Measurements from ENCODE around the gene CTSA.
A peak's percentile ranks its signal among the peaks of the same experiment; 100 is the strongest.
"Not testable (repeated sequence)": the region's sequence is repeated elsewhere in the genome, so short reads cannot be mapped to it uniquely, and the experiment has no call there.

CTSA gene

DNA sequence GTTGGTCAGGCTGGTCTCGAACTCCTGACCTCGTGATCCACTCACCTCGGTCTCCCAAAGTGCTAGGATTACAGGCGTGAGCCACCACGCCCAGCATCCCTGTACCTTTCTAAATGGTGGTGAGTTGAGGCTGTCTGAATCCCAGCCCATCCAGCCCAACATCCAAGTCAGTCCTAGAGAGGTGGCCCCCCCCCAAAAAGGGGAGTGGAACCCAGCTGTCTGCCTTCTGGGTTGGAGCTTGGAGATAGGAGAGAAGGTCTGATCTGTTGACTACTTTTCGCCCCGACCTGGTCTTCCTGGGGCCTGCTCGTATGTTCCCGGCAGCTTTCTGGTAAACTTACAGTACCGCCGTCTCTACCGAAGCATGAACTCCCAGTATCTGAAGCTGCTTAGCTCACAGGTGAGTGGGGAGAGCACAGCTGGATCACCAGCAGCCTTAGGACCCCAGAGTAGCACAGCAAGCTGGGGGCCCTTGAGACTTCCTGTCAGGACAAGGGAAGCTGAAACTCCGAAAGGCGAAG, 5.6 kb downstream of the CTSA start:
- DNase-seq (ENCODE audit: low read depth) = no peak

DNA sequence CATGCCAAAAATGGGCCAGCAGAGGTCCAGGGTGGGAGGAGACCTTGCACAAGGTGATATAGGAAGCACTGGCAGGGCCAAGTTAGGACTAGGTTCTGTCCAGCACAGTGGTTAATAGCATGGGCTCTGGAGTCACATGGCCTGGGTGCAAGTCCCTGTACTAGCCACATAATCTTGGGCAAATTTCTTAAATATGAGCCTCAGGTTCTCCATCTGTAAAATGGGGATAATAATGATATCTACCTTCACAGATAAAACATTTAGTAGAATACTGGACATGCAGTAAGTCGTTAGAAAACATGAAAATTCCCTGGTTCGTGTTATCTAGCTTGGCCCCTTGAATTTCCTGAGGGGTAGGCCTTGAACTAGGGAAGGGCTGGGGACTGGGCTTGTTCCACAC, 6.2 kb downstream of the CTSA start:
- no peak for DNase-seq (ENCODE audit: low read depth)

DNA sequence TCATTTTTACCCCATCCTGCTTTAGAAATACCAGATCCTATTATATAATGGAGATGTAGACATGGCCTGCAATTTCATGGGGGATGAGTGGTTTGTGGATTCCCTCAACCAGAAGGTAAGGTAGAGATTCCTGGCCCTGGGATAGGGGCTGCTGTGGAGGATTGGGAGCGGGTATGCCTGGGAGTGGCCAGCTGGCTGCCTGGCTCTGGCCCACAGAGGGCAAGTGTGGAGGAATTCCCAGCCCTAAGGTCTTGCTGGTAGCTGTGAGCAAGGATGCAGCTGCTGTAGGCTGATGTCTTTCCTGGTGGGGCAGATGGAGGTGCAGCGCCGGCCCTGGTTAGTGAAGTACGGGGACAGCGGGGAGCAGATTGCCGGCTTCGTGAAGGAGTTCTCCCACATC, 6.6 kb downstream of the CTSA start:
- DNase-seq (ENCODE audit: low read depth) = no peak

DNA sequence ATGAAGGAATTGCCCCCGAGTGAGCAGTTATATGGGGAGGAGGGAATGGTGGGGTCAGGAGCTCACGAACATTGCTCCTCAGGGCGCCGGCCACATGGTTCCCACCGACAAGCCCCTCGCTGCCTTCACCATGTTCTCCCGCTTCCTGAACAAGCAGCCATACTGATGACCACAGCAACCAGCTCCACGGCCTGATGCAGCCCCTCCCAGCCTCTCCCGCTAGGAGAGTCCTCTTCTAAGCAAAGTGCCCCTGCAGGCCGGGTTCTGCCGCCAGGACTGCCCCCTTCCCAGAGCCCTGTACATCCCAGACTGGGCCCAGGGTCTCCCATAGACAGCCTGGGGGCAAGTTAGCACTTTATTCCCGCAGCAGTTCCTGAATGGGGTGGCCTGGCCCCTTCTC, 7.2 kb downstream of the CTSA start:
- no peak for DNase-seq (ENCODE audit: low read depth)

DNA sequence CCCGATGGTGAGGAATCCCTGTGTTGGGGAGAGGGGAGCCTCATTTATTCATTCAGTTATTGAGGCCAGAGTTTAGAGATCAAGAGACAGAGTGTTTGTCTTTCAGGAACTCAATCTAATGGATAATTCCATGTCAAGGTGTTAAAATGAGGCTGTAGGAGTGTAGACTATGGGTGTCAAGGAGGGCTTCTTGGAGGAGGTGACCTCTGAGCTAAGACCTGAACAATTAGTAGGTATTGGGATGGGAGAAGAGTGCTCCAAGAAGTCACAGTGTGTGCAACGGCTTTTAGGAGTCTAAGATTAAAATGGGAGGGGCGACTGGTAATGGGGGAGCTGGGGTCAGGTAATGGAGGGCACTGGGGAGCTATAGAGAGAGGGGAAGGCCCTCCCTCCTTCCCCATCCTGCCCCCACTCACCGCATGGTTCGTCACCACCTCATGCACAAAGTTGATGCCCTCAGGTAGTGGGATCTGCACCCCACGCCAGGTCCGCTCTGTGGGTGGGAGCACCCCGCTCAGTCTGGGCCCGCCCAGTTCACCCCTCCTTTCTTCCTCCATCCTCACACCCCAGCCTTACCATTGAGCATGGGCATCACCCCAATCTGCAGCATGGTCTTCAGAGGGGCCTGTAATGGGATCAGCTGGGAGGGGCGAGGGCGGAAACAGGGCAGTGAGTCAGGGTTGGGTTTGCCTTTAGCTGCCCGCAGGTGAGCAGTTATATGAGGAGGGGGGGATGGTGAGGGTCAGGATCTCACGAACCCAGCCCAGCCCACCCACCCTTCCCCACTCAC, 8.1 kb downstream of the CTSA start:
- DNase-seq (ENCODE audit: low read depth) = no peak

DNA sequence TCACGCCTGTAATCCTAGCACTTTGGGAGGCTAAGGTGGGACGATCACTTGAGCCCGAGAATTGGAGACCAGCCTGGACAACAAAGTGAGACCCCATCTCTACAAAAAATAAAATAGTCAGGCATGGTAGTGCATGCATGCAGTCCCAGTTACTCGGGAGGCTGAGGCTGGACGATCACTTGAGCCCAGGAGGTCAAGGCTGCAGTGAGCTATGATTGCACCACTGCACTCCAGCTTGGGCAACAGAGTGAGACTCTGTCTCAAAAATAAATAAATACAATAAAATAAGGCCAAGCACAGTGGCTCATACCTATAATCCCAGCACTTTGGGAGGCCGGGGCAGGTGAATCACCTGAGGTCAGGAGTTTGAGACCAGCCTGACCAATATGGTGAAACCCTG, 10.2 kb downstream of the CTSA start:
- not testable (repeated sequence) for DNase-seq (ENCODE audit: low read depth)

DNA sequence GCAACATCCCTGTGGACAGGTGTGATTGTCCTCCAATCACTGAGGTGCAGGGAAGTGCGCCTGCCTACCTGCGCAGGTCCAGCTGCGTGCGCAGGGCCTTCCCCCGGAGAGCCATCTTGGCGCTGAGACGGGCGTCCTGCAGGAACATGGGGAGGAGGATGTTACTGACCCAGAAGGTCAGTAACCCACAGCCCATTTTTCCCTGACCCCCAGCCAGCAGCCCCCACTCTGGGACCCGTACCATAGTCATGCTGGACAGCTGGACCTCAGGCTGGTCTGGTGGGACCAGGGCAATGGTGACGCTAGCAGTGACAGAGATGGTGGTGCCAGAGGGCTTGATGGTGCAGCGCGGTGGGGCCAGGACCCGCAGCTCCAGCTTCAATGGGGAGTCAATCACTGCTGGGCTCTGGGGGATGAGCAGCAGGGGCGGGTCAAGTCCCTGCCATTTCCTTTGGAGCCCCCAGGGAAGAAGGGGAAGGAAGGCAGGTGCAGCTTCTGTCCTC, 11.1 kb downstream of the CTSA start:
- DNase-seq (ENCODE audit: low read depth) = no peak

DNA sequence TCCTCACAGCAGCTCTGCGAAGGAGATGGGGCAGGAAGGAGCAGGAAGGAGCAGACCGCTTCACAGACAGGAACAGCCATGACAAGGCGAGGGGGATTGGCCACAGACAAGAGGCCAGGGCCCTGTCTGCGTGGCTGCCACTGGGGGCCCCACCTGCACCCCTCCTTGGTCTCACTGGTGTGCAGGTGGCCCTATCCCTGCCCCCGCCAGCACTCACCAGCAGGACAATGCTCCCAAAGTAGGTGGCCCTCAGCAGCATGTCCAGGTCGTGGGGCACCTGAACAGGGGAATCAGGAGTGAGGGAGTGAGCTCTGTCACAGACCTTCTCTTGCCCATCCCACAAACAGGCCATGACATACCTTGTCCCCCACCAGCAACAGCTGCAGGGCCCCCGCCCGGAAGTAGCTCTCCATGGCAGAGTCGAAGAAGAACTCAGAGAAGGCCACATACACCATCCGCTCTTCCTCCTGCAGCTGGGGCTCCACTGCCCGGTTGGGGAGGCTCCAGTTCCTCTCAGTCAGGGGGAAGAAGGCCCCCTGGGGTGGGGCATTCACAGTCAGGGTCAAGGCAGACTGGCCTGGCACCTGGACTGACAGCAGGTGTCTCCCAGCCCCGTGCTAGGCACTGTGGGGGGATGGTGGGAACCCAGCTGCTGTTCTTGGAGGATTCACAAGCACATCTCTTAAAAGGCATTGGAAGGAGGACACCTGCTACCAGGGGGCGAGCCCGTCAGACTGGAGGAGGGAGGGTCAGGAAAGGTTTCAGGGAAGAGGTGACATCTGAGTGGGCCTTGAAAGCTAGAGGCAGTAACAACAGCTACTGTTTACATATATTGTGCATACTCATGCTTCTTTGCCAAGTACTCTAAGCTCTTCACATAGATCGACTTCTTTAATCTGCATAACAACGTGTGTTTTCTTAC, 13.7 kb downstream of the CTSA start:
- DNase-seq (ENCODE audit: low read depth) = no peak

DNA sequence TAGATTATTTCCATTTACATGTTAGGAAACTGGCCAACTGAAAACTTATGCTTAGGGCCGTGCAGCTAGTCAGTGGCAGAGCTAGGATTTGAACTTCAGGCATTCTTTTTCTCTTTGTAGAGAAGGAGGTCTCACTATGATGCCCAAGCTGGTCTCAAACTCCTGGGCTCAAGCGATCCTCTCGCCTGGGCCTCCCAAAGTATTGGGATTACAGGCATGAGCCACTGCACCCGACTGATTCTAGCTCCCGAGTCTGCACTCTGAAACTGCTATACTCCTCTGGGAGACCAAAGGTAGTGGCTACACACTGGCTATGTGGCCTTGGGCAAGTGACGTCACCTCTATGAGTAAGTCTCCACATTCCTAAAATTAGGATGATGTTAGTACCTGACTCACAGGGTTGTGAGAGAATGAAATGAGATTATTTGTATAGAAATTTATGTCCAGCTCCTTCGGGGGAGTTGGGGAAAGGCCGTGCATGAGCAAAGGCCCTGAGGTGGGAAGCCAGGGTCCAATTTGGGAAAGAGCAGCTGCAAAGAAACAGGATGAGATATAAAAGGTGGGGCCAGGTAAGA, 14.5 kb downstream of the CTSA start:
- DNase-seq (ENCODE audit: low read depth) = no peak

DNA sequence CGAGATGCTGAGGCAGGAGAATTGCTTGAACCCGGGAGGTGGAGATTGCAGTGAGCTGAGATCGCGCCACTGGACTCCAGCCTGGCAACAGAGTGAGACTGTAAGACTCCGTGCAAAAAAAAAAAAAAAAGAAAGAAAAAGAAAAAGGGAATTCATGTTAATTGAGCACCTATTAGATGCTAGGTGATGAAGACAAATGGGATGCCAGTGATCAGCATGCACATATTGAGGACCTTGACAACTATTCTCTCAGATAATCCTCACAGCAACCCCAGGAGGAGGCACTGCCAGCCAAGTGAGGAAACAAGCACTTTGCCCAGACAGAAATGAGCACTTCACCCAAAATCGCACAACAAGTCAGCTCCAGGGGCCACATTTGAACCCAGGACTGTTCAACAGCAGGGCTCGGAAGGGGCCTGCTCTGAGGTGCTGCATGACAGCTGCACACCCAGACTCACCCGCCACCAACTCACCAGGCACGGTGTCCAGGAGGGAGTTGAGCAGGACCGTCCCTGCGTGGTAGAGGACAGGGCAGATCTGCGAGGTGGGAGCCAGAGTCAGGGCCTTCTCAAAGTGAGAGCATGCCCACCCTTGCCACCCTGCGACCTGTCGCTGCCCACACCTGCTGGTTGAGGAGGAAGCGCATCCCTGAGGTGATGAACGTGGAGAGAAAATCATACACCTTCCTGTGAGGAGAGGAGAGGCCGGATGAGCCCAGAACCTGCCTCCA, 16.2 kb downstream of the CTSA start:
- no peak for DNase-seq (ENCODE audit: low read depth)

DNA sequence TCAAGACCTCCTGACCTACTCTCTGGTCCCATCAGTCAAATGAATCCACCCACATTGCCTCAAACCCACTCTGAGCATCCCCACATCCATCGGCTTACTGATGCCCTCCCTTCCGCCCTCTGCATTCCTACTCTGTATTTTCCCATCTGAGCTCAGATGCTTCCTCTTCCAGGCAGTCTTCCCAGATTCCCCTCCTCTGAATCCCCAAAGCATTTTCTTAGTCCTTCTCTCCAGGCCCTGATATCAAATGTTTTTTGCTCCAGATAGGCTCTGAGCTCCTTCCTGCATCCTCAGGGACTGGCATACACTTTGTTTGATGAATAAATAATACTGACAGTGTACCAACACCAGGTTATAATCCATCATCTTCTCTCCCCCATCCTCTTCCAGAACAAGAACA, 16.9 kb downstream of the CTSA start:
- DNase-seq (ENCODE audit: low read depth) = no peak

DNA sequence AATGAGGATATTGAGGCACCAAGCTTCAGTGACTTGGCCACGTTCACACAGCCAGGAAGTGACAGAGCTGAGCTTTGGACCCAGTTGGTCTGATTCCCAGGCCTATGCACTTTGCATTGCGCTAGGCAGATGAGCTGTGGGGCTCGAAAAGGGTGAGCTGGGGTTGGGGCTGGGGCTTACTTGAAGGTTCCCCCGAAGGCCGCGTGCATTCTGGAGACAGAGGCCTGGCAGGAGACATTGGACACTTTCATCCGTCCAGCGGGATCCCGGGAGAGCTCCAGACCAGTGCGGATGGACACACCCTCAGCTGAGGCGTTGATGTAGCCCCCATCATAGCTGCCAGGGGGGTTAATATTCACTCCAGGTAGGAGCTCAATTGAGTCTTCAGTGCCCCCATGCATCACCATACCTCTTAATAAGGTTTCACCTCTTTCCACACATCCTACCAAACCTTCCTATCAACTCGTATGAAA, 18.2 kb downstream of the CTSA start:
- no peak for DNase-seq (ENCODE audit: low read depth)

DNA sequence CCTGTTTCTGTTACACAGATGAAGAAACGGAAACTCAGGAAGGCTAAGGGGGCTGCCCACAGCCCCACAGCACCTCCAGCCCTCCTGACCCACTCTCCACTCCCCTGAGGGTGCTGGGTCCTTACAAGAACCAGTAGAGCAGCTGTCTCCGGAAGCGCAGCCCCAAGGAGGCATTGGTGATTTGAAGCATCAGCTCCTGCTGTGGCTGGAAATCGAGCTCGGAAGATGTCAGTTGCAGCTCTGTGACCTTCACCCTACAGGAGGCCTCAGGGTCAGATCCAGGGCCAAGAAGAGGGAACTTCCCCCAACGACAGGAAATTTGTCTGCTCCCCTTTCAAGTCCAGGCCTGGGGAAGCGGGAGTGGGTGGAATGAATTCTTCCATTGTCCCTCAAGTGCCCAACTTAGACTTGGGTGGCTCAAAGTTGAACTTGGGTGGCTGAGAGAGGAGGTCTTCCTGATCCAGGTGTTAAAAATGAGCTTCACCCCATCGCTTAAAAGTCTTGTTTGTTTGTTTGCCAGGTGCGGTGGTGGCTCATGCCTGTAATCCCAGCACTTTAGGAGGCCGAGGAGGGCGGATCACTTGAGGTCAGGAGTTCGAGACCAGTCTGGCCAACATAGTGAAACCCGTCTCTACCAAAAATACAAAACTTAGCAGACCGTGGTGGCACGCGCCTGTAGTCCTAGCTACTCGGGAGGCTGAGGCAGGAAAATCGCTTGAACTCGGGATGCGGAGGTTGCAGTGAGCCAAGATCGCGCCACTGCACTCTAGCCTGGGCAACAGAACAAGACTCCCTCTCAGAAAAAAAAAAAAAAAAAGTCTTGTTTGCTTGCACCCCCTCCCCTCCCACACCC, 18.9 kb downstream of the CTSA start:
- DNase-seq (ENCODE audit: low read depth) = no peak

DNA sequence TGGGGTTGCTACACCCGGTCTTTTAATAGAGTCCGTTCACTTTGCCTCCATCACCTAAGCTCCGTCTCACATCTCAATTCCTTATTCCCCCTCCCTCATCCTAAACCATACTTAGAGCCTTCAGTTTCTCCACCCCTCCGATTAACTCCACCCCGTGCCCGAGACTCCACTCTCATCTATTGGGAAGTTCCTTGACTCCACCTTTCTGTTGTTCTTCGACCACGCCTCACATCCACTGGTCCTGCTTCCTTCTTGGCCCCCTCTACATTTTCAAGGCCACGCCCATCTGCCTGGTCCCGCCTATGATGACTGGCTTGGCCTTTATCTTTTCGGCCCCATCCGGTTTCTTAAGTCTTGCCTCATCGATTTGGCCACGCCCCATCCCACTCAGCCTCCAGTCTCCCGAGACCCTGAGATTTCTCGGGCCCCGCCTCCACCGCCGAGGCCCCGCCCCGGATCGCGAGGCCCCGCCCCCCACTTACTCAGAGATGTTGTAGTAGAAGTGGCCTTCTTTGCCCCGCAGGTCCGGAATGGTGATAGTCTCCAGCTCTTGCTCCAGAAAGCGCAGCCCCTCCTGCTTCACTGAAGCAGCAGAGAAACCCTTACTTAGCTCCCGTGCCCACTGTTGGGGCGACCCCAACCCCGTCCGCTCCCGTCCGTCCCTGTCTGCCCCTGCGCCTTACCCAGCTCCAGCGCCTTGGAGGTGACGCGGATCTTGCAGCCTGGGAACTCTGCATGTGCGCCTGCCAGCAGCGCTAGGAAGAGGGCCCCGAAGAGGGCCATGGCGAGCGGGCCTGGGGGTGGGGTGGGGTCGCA, 19.7 kb downstream of the CTSA start:
- DNase-seq (ENCODE audit: low read depth) = peak; percentile 77

DNA sequence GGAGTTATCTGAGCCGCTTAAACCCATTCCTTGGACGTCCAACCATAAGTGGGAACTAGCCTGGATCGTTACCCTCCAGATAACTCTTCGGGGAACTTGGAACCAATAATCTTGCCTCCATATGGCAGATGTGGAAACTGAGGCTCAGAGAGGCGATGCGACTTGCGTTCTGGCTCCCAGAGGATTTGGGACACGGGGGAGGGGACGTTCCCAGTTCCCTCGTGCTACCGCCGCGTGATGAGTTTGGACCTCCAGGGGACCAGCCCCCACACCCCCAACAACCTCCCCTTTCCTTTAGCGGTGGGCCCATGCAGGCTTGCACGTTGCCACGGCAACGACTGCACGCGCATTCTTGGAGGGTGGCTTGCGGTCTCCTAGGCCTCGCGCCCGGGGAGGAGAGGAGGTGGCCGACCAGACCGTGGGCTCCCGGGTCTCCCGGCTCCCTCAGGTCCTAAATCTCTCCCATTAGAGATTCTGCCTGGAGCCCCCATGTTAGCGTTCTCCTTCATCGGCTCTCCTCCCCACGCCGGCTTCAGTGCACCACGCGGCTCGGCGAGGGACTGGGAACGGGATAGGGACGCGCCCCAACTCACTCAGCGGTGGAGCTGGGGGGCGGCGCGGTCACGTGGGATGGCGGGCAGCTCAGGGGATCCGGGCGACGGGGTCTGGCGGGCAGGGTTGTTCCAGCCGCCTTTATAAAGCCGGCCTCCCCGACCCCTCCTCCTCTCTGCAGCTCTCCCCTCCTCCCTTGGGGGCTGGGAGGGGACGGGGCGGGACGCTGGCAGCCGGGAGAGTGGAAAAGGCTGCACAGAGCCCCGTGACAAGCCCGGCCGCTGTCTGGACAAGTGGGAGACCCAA, 20.6 kb downstream of the CTSA start, which contains the start of gene PLTP:
Gene PLTP, minus strand, starts transcription at position 670 of the 858 bp plus-strand sequence. CDS start 703 bp downstream, outside the sequence.
- no peak for DNase-seq (ENCODE audit: low read depth)

DNA sequence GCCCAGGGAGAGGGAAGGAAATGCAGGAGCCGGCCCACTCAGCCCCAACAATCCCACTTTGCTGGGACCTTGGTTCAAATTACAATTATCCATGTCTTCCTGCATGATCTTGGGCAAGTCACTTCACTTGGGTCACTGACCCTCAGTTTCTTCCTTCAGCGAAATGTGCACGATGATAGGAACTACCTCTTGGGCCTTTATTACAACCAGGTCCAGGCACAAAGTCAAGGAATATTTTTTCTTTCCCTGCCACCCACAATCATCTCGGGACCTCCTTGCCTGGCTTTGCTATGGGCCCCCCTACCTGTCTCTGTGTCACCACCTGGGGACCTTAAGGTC, 21.2 kb downstream of the CTSA start:
- no peak for DNase-seq (ENCODE audit: low read depth)

DNA sequence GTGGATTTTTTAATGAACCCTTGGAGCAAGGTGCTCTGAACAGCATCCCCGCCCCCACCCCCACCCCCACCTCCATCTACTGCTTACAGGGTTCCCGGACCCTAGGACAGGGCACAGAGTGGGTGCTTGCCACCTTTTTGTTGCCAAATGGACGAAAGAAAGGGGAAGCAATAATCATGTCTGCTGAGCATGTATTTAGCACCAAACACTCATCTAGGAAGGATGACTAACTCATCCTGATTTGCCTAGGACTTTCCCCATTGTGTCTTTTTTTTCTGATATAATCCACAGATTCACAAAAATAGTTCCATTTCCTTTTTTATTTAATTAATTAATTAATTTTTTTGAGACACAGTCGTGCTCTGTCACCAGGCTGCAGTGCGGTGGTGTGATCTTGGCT, 22.0 kb downstream of the CTSA start:
- no peak for DNase-seq (ENCODE audit: low read depth)

DNA sequence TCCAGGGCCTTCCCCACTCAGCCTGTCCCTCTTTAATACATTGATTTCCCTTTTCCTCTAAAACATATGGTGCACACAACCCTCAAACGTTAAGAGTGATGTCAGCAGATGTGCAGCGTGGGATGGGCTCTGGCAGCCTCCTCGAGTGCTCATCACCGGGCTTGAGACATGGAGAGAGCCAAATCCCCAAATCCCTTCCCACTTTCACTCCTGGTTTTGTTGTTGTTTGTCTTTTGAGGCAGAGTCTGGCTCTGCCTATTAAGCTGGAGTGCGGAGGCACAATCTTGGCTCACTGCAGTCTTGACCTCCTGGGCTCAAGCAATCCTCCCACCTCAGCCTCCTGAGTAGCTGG, 26.6 kb downstream of the CTSA start:
- no peak for DNase-seq (ENCODE audit: low read depth)

DNA sequence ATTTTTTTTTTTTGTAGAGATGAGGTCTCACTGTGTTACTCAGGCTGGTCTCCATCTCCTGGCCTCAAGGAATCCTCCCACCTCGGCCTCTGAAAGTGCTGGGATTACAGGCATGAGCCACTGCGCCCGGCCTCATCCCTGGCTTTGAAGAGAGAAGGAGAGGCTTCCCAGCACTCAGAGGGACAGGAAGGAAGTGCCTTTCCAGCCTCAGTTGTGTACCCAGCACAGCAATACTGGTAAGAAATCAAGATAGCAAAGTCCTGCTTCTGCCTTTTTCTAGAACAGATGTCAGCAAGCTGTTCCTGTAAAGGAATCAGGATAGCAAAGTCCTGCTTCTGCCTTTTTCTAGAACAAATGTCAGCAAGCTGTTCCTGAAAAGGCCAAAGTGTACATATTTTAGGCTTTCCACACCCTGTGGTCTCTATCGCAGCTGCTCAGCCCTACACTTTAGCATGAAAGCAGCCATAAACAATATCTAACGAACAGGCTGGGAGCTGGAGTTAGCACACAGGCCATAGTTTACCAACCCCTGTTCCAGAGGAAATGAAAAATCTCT, 27.1 kb downstream of the CTSA start:
- DNase-seq (ENCODE audit: low read depth) = no peak
